ENCODE measurements around the gene GLP1R. TPM values are rescaled to one million over a fixed set of nuclear protein-coding genes. Genes with fewer than 3 reads are reported as not detected.

GLP1R gene
- total and polyA plus RNA-seq, 8 donors = 0.26 to 0.85 (median 0.67) TPM; not detected in 1

DNA sequence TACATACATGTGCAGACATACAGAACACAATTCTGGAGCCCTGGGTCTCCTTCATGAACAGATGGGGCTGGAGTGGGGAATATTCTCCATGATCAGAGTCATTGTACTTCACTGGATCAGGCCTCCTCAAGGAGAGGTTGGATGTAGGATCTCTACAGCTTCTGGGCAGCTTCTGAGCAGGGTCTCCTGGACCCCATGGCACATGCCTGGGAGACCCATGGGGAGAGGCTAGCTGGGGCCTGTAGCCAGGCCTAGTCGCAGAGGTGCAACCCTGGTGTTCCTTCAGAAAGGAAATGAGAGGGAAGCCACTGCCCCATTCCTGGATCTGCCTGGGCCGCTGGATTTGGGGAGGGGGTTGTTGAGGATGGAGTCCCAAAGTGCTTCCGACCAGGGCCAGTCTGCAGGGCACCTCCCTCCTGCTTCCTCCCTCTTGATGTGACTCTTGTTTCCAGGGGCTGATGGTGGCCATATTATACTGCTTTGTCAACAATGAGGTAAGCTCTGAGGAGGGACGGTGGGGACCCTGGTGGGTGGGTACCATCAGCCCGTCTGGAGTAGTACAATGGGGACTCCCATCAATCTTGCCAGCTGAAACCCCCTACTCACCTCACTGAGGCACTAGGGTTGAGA, 31.8 kb downstream of the GLP1R start:
- H3K36me3 ChIP-seq = no peaks in the 10 kb centered on the region
- DNase-seq (no peak), ATAC-seq (no peak)
- no peaks in the 10 kb centered on the region for H3K4me1 ChIP-seq
- H3K9me3 ChIP-seq = no peaks in the 10 kb centered on the region
- intact Hi-C loops (cut with DNase I) = loop anchor here in 1 of 2 donors (10.0 kb wide), 1 partner anchor 224 kb away; no protein-coding TSS in a partner anchor
- TF ChIP-seq, protein P1, sequence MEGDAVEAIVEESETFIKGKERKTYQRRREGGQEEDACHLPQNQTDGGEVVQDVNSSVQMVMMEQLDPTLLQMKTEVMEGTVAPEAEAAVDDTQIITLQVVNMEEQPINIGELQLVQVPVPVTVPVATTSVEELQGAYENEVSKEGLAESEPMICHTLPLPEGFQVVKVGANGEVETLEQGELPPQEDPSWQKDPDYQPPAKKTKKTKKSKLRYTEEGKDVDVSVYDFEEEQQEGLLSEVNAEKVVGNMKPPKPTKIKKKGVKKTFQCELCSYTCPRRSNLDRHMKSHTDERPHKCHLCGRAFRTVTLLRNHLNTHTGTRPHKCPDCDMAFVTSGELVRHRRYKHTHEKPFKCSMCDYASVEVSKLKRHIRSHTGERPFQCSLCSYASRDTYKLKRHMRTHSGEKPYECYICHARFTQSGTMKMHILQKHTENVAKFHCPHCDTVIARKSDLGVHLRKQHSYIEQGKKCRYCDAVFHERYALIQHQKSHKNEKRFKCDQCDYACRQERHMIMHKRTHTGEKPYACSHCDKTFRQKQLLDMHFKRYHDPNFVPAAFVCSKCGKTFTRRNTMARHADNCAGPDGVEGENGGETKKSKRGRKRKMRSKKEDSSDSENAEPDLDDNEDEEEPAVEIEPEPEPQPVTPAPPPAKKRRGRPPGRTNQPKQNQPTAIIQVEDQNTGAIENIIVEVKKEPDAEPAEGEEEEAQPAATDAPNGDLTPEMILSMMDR (IDR thresholded peaks at IDR 0.05) = no peak
- H3K27me3 ChIP-seq = no peaks in the 10 kb centered on the region
- H3K27ac ChIP-seq = no peak overlapping the region
- no peak overlapping the region for H3K4me3 ChIP-seq

DNA sequence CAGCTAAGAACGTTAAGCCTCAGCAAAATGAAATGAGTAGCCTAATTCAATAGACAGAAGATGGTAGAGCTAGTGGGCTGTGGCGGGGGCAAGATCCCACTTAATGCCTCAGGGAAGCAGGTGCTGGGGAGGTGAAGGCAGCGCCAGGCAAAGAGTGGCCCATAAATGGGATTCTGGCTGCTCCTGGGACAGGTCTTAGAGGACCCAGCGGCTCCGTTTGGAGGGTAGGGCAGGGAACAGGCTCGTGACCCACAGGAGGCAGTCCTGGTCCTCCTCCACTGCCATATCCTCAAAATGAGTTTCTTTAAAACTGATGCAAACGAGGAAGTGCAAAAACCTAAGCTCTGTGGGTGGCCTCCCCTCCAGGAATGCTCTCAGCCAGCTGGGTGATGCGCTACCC, 33.7 kb downstream of the GLP1R start:
- DNase-seq = no peak
- TF ChIP-seq, protein P1 (IDR thresholded peaks at IDR 0.05) = no peak
- no peaks in the 10 kb centered on the region for H3K36me3 ChIP-seq
- ATAC-seq = no peak
- no peaks in the 10 kb centered on the region for H3K9me3 ChIP-seq
- no peak overlapping the region for H3K4me3 ChIP-seq
- peaks cover 0 to 9% of the 10 kb centered on the region in 2 donors for H3K27me3 ChIP-seq
- intact Hi-C loops (cut with DNase I) = loop anchor here in 1 of 2 donors (10.0 kb wide), 1 partner anchor 222 kb away; no protein-coding TSS in a partner anchor
- H3K4me1 ChIP-seq = no peaks in the 10 kb centered on the region
- no peak overlapping the region for H3K27ac ChIP-seq

DNA sequence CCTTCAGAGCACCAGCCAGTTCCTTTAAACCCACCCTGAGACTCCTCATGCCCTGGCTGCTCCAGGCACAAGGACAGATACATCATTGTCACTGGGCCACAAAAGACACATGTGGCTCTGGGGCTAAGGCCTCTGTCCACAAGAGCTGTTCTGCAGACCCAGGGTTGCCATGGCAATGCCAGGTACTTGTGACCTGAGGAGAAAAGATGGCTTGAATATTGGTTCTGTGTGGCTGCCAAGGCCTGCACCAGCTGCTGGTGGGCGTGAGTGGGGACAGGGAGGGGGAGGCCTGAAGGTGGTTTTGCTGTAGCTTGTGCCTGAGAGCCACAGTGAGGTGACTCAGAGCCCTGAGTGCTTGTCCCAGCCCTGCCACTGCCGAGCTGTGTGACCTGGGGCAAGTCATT, 34.7 kb downstream of the GLP1R start:
- TF ChIP-seq, protein P1 (IDR thresholded peaks at IDR 0.05) = no peak
- no peak for DNase-seq
- Histone ChIP-seq H3K27ac (no peak overlapping the region), H3K36me3 (no peaks in the 10 kb centered on the region), H3K9me3 (no peaks in the 10 kb centered on the region), H3K4me3 (no peak overlapping the region), H3K27me3 (peaks cover 0 to 10% of the 10 kb centered on the region in 2 donors), H3K4me1 (no peaks in the 10 kb centered on the region)
- ATAC-seq = no peak
- intact Hi-C loops (cut with DNase I) = loop anchor here in 1 of 2 donors (10.0 kb wide), 1 partner anchor 222 kb away; no protein-coding TSS in a partner anchor

DNA sequence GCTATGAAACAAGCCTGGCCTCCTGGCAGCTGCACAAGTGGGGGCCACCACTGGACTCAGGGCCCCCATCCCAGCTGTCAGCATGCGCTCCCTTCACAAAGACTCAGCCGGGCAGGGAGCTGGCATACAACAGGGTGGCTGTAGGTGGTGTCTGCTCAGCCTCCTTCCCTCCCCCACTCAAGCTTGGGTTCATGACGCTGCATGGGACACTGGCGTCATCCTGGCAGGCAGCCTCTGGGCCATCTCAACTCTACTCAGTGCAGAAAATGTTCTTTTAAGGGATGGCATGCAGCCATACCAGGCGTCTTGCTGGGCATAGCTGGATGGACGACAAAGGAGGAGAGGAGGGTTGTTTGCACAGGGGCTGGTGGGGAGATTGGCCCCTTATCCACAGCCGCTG, 35.9 kb downstream of the GLP1R start:
- Histone ChIP-seq H3K4me1 (no peaks in the 10 kb centered on the region), H3K27me3 (peaks cover 0 to 16% of the 10 kb centered on the region in 2 donors), H3K27ac (no peak overlapping the region), H3K36me3 (no peaks in the 10 kb centered on the region), H3K4me3 (no peak overlapping the region), H3K9me3 (no peaks in the 10 kb centered on the region)
- intact Hi-C loops (cut with DNase I) = loop anchor here in 1 of 2 donors (10.0 kb wide), 1 partner anchor 220 kb away; no protein-coding TSS in a partner anchor
- TF ChIP-seq, protein P1 (IDR thresholded peaks at IDR 0.05) = no peak
- ATAC-seq = no peak
- no peak for DNase-seq

DNA sequence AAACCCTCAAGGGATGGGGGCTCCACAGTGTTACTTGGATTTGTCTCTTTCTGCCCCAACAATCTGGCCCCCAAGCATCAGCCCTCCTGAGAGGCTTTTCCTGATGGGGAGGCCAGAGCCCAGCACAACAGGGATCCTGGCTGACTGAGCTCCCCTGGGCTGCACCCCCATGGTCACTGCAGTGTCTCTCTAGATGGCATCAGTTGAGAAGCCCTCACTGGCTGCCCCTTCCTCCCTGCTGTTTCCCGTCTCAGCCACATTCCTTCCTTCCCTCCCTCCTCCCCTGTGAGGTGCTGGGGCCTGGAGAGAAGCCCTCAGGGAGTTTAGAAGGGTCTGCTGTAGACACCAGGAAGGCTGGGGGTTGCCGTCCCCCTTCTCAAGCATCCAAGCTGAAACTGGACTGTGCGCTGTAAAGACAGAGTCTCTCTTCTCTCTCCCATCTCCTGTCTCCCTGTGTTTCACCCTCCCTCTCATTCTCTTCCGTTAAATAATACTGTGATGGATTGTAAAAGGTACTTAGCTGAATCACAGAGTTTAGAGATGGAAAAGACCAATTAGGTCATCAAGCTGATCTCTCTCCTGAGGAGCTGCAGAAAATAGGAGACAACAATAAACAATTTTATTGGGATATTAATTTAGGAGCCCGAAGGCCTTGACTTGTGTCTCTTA, 36.7 kb downstream of the GLP1R start:
- H3K9me3 ChIP-seq = no peaks in the 10 kb centered on the region
- DNase-seq (no peak), ATAC-seq (no peak)
- peaks cover 0 to 22% of the 10 kb centered on the region in 2 donors for H3K27me3 ChIP-seq
- H3K4me3 ChIP-seq = no peak overlapping the region
- H3K27ac ChIP-seq = no peak overlapping the region
- H3K4me1 ChIP-seq = no peaks in the 10 kb centered on the region
- intact Hi-C loops (cut with DNase I) = loop anchor here in 1 of 2 donors (10.0 kb wide), 1 partner anchor 220 kb away; no protein-coding TSS in a partner anchor
- TF ChIP-seq, protein P1 (IDR thresholded peaks at IDR 0.05) = no peak
- no peaks in the 10 kb centered on the region for H3K36me3 ChIP-seq
